D341Med (cell line): ENCODE measurements around the gene NPY1R.

Experiments used
- DNase-seq: peaks from one replicate; pipeline ENCODE4 v3.0.0; 2012; ENCODE audit warnings: low spot score

Gene NPY1R

GRCh38 chr4:163279713-163280112 is 52.7 kb downstream of the NPY1R start:
- no peak for DNase-seq

GRCh38 chr4:163274861-163275260 is 57.5 kb downstream of the NPY1R start:
- no peak for DNase-seq
